ENCODE data around the gene RIPPLY1.

RIPPLY1 gene

GRCh38 chrX:106903291-106903824, at the start of gene RIPPLY1:
Gene RIPPLY1, minus strand, starts transcription at chrX:106903341. Its CDS starts 54 bp downstream, at chrX:106903287.
- no peak for DNase-seq (ENCODE audit: low read depth in 3 of 3)

- no peak for DNase-seq (ENCODE audit: low read depth in 3 of 3)
Measured at GRCh38 chrX:106952538-106952937, 49.4 kb upstream of the RIPPLY1 start.

- no peak for DNase-seq (ENCODE audit: low read depth in 3 of 3)
Measured at GRCh38 chrX:106952089-106952488, 48.9 kb upstream of the RIPPLY1 start.

DNA sequence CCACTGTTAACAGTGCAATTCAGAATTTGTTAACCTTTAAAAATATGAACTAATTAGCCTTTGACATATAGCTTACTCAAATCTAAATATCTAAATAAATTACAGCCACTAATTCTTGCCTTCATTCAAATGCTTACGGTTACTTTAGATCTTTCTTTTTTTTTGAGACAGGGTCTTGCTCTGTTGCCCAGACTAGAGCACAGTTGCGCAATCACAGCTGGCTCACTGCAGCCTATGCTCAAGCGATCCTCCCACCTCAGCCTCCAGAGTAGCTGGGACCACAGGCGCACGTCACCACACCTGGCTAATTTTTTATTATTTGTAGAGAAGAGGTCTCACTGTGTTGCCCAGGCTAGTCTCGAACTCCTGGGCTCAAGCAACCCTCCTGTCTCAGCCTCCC, 48.1 kb upstream of the RIPPLY1 start:
- no peak for DNase-seq (ENCODE audit: low read depth in 3 of 3)

GRCh38 chrX:106950381-106950780, 47.2 kb upstream of the RIPPLY1 start:
- no peak for DNase-seq (ENCODE audit: low read depth in 3 of 3)

DNA sequence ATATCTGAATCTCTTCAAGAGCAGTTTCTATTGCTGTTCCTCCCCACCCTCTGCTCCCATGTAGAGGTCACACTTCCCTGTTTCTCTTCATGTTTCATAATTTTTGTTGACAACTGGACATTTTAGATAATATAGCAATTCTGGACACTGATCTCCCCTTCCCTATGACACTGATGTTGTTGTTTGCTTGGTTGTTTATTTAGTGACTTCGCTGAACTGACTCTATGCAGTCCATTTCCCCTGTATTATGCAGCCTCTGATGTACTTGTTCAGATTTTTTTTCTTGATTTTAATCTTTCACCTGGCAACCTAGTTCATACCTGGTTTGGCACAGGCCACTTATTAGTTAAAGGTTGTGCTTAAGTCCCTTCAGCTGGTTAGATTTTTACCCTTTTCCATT, 46.2 kb upstream of the RIPPLY1 start:
- DNase-seq (ENCODE audit: low read depth in 3 of 3): no peak

- no peak for DNase-seq (ENCODE audit: low read depth in 3 of 3)
Measured at GRCh38 chrX:106948641-106949040, 45.5 kb upstream of the RIPPLY1 start.

- DNase-seq (ENCODE audit: low read depth in 3 of 3): no peak
Measured at GRCh38 chrX:106946464-106946863, 43.3 kb upstream of the RIPPLY1 start.

DNA sequence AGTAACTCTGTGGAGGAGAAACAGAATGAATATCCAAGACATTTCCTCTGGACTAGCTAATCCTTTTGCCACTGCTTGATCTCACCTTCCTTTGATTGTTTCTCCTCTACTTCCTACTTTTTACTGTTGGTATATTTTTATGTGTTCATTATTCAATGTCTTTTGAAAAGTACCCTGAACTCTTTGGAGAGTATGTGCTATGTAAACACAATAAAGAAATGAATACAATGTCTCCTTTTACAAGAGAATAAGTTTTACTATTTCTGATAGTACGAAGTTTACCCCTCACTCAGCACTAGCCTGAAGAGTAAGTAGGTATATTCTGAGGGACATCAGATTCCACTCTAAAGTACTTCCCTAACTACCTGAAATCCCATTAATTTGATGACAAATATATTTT, 36.9 kb upstream of the RIPPLY1 start:
- no peak for DNase-seq (ENCODE audit: low read depth in 3 of 3)

DNA sequence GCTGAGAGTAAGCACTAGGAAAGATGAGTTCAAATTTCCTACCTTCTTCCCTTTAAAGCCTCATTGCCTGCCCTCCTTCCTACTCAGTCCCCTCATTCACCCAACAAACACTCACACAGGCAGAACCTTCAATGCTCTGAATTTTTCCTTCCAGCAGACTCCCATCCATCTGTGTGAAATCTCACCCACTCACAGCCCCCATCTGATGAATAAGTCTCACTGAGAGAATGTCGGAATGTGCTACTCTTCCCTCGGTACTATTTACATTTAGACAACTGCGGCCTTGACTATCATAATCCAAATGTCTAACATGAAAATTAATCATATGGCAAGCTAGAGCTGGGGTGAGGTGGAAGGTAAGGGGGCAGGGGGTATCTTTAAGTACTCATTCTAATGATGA, 36.4 kb upstream of the RIPPLY1 start:
- DNase-seq (ENCODE audit: low read depth in 3 of 3): no peak

DNA sequence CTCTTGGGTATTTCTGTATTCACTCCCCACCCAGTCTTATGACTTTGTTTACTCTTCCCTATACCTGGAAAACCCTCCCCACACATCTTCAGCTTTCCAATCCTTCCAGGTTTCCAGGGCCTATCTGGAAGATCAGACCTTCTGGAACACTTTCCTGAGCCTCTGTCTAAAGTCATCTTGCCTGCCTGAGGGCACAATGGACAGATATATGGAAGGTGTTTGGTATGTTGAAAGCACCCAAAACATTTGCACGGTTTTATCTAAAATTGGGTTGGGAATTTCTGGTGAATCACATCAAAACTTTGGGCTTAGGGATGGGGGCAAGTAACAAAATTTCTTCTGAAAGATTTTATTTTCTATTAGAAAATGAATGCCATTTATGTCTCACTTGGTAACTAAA, 33.1 kb upstream of the RIPPLY1 start:
- no peak for DNase-seq (ENCODE audit: low read depth in 3 of 3)

DNA sequence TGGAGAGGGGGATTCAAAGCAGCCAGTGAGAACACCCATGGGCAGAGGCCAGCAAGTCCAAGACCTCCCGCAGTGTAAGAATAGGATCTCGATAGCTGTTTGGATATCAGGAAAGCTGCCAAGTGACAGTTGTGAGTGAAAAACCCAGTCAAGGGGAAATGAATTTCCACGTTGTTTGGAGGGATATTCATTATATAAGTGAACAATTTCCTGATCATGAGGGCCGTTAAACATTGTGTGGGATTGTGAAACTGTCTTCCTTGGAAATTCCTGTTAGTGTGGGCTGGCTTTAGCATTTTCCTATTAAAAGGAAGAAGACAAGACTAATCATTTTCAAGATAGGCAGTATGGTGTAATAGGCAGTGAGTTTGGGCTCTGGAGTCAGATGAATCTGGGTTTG, 32.0 kb upstream of the RIPPLY1 start:
- no peak for DNase-seq (ENCODE audit: low read depth in 3 of 3)

DNA sequence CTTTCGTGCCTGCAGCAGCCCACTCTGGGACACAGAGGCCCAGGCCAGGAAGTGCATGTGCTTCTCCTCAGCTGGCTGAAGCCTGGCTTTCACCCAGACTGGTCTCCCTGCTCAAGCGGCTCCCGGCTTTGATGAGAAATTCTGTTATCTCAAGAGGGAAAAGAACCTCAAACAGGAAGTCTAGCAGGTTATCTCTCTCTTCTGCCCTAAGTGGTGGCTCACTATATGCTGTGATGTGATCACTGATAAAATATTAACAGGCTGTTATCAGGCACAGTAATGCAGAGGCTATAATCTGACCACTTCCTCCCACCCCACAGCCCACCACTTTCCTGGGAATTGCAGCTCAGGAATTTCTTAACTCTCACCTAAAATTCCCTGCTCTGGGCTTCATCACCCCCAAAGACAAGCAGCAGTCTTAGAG, 30.4 kb upstream of the RIPPLY1 start:
- DNase-seq (ENCODE audit: low read depth in 3 of 3): no peak

GRCh38 chrX:106932960-106933537, 29.9 kb upstream of the RIPPLY1 start:
- DNase-seq (ENCODE audit: low read depth in 3 of 3): no peak

DNA sequence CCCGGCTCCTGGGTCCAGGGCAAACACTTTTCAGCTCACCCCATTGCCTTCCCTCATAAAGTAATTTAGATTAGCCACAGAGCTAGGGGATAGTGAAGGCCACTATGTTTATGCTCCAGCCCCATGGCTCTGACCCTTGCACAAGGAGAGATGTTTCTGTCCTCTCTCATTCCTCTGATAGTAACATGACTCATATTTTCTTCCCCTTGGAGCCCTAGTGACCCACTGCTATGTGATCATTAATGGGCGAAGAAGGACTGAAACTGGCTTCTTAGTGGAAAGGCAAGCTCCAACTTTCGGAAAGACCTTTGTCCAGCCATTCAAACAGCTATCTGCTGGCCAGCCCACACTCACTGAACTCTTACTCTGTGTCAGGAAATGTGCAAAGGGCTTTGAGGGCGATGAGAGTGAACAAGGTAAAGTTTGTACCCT, 29.4 kb upstream of the RIPPLY1 start:
- no peak for DNase-seq (ENCODE audit: low read depth in 3 of 3)

DNA sequence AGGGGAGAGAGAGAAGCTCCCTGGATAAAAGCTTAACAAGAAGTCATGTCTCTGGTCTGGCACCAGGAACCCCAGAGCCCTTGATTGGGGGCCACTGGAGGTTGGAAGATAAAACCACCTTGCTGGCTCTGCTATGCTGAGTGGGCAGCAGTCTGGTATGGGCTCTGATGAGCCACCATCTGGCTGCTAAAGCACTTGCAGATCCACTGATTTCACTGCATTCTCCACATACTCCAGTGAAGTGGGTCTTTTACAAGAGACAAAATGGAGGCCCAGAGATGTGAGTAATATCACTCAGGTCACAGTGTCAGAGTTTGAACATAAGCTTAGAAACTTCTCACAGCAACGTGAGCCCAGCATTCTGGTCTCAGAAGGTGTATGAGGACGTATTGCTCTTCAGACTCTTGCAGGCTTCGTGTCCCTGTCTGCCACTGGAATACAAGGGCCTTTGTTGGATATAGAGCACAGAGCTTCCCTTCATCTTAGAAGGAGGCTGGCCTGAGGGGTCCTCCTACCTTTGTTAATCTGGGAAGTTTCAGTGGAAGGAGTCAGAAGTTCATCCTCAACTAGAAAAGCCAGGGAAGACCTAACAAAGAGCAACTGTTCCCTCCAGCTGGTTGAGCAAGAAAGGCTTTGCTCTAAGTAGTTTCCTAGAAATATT, 28.8 kb upstream of the RIPPLY1 start:
- DNase-seq (ENCODE audit: low read depth in 3 of 3): no peak

DNA sequence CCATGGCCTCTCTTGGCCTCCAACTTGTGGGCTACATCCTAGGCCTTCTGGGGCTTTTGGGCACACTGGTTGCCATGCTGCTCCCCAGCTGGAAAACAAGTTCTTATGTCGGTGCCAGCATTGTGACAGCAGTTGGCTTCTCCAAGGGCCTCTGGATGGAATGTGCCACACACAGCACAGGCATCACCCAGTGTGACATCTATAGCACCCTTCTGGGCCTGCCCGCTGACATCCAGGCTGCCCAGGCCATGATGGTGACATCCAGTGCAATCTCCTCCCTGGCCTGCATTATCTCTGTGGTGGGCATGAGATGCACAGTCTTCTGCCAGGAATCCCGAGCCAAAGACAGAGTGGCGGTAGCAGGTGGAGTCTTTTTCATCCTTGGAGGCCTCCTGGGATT, 25.1 kb upstream of the RIPPLY1 start:
- DNase-seq (ENCODE audit: low read depth in 3 of 3): no peak

DNA sequence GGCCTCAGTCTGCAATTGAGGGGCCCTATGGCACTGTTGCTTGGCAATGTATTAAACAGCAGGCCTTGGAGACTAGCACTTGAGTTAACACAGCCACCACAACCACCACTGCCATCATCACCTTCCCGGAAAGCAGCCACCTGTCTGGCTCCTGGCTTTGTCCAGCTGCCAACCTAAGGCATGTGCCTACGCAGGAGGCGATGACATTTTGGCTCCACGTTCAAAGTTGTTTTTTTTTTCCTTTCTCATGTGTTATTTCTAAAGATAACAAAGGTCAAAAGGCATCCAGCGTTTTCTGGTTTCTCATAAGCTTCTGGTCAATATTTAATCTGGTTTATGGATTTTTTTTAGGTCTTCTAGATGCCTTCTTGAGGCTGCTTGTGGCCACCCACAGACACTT, 24.6 kb upstream of the RIPPLY1 start:
- DNase-seq (ENCODE audit: low read depth in 3 of 3): no peak

DNA sequence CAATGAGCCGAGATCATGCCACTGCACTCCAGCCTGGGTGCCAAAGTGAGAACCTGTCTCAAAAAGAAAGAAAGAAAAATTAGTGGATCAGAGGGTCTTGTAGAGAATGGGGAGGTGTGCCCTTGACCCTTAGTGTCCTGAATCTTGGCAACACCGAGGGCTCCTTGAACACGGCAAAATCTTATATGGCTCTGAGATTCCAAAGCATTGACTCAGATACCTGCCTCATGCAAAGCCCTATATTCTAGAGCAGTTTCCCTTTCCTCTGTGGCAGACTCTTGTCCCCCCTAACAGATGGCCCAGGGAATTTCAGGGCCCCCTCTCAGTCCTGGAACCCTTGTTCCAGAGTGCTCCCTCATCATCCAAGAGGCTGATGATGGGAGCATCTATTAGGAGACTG, 23.9 kb upstream of the RIPPLY1 start:
- no peak for DNase-seq (ENCODE audit: low read depth in 3 of 3)

DNA sequence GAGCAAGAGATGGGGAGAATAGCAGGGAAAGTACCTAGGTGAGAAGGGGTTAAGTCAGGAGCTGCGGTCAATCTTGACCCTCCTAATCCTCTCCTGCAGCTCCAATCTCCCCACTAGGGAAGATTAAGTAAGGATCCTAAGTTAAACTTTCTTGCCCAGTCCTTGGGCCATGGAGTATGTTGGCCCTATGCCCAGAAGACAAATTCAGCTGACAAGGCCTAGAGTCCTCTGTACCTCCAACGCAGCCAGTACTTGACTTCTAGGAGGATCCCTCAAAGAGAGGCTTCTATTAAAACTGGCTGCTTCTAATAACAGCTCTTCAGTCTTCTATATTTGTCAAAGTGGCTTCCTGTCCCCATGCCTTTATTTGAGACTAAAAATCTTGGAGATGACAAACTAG, 18.5 kb upstream of the RIPPLY1 start:
- DNase-seq (ENCODE audit: low read depth in 3 of 3): no peak

GRCh38 chrX:106919932-106920452, 16.9 kb upstream of the RIPPLY1 start, which contains the start of gene CLDN2:
Gene CLDN2, plus strand, starts transcription at chrX:106920402. Its CDS starts 7,827 bp downstream, at chrX:106928229.
- DNase-seq (ENCODE audit: low read depth in 3 of 3): no peak

DNA sequence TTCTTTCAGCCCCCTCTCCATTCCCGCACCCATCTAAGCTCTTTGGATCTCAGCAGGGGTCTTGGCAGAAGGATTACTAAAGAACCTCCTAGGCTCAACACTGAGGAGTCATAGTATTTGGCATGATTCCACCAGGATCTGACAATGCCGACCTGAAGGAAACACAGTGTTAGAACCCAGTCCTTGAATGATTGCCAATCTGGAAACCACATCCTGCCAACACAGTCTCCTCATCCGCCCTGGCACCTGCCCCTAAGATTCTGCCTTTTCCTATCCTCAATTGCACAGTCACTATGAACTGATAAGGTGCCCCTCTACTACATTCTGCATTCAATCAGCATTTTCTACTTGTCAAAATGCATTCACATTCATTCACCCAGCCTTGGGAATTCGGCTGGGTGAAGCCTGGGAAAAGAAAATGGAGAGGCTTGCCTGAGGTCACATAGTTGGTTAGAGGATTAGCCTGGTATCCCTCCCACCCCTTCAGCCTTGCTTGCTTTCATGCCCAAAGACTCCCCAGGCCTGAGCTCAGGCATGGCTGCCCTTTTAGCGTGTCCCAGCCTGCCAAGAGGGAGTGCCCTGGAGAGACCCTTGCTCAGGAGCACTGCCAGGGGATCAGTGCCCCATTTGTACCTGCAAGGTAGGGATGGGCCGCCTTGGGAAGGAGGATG, 14.8 kb upstream of the RIPPLY1 start:
- no peak for DNase-seq (ENCODE audit: low read depth in 3 of 3)

- no peak for DNase-seq (ENCODE audit: low read depth in 3 of 3)
Measured at GRCh38 chrX:106912864-106913263, 9.7 kb upstream of the RIPPLY1 start.

Measured in stimulated activated CD4-positive, alpha-beta T cell treated with anti-CD3 and anti-CD28 coated beads, TNF-alpha, amount 100 ng/mL, for 48 hours (primary cell).